ENCODE data around the gene UGT8.

DNA sequence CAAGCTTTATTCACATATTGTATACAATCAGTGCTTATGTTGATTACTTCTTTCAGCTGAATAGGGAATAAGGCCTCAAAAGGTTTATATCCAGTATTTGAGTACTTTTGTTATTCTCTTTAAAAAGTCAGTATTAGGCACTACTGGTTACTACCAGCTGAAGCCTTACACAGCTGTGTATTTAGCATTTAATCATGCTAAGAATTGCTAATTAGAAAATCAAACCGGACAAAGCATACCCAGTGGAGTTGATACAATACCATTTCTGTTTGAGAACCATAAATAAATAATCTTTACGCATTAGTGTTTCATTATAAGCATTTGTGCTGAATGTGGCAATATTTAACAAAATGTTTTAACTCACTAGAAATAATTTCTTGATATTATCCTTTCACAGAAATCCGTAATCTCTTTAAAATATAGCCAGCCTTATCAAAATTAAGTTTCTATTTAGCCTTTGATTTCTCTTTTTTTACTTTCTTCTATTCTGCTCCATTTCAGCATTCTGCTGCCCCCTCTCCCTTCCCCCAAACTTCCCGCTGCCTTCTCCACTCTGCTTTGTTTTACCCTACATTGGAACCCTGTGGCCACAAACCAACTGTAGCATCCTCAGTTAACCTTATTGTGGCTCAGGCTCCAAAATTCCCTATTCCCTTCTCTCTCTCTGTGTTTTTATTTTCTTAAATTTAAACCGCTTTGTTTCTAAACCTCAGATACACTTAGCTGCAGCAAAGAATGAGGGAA, 37.8 kb downstream of the UGT8 start:
- no peak for TF ChIP-seq POLR2A (IDR thresholded peaks at IDR 0.05)
- TF ChIP-seq, protein P1, sequence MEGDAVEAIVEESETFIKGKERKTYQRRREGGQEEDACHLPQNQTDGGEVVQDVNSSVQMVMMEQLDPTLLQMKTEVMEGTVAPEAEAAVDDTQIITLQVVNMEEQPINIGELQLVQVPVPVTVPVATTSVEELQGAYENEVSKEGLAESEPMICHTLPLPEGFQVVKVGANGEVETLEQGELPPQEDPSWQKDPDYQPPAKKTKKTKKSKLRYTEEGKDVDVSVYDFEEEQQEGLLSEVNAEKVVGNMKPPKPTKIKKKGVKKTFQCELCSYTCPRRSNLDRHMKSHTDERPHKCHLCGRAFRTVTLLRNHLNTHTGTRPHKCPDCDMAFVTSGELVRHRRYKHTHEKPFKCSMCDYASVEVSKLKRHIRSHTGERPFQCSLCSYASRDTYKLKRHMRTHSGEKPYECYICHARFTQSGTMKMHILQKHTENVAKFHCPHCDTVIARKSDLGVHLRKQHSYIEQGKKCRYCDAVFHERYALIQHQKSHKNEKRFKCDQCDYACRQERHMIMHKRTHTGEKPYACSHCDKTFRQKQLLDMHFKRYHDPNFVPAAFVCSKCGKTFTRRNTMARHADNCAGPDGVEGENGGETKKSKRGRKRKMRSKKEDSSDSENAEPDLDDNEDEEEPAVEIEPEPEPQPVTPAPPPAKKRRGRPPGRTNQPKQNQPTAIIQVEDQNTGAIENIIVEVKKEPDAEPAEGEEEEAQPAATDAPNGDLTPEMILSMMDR (IDR thresholded peaks at IDR 0.05) = no peak
